ENCODE results near the gene ESPN. TPM values are rescaled to one million over a fixed set of nuclear protein-coding genes. Genes with fewer than 3 reads are reported as not detected.

The ESPN gene
- polyA plus RNA-seq, 1 of the 3 experiments (the other 2 are of a cell fraction) = 0.33 TPM

DNA sequence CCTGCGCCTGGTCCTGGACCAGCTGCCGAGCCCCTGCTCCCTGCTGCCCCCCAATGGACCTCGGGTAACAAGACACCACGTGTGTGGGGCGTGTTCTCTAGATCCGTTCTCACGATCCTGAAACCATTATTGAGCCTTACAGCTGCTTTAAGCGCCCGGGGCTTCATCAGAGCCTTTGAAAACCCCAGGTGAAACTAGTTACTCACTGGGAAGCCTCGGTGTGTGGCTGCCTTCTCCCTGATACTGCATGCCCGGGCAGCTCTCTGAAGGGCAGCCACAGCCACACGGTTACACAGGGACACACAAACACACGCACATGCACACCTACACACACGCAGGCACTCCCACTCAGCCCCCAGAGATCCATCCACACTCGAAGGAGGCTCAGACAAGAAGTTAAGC is 10.1 kb upstream of the ESPN start (continued):
- TF ChIP-seq TAF1 (IDR thresholded peaks at IDR 0.05; ENCODE audit: borderline replicate concordance, low read depth, low read length) = no peak
- no peak for TF ChIP-seq CHD2 (IDR thresholded peaks at IDR 0.05; ENCODE audit: low read length, partially characterized antibody)
- TF ChIP-seq FOXJ3 (CRISPR knock-in tag; IDR thresholded peaks at IDR 0.05) = no peak
- TF ChIP-seq GABPA (IDR thresholded peaks at IDR 0.05; ENCODE audit: low read depth) = no peak
- no peak for TF ChIP-seq TEAD4 (IDR thresholded peaks at IDR 0.05; ENCODE audit: borderline replicate concordance, insufficient read depth)
- no peak for TF ChIP-seq YY1 (IDR thresholded peaks at IDR 0.05; ENCODE audit: low read depth)
- no peak for TF ChIP-seq NRF1 (IDR thresholded peaks at IDR 0.05; ENCODE audit: low read depth, low read length)
- TF ChIP-seq RCOR1 (IDR thresholded peaks at IDR 0.05; ENCODE audit: low read length) = no peak
- peak; percentile 46; the same call in 1 of the 2 replicates for TF ChIP-seq SMC3 (IDR thresholded peaks at IDR 0.05; ENCODE audit: low read depth, low read length)
- TF ChIP-seq, protein P1, sequence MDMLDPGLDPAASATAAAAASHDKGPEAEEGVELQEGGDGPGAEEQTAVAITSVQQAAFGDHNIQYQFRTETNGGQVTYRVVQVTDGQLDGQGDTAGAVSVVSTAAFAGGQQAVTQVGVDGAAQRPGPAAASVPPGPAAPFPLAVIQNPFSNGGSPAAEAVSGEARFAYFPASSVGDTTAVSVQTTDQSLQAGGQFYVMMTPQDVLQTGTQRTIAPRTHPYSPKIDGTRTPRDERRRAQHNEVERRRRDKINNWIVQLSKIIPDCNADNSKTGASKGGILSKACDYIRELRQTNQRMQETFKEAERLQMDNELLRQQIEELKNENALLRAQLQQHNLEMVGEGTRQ (IDR thresholded peaks at IDR 0.05; ENCODE audit: borderline replicate concordance, low read depth, low read length) = no peak
- TF ChIP-seq RFX5 (IDR thresholded peaks at IDR 0.05; ENCODE audit: low read length) = no peak
- no peak for TF ChIP-seq NFIC (IDR thresholded peaks at IDR 0.05; ENCODE audit: borderline replicate concordance)
- TF ChIP-seq, protein P2, sequence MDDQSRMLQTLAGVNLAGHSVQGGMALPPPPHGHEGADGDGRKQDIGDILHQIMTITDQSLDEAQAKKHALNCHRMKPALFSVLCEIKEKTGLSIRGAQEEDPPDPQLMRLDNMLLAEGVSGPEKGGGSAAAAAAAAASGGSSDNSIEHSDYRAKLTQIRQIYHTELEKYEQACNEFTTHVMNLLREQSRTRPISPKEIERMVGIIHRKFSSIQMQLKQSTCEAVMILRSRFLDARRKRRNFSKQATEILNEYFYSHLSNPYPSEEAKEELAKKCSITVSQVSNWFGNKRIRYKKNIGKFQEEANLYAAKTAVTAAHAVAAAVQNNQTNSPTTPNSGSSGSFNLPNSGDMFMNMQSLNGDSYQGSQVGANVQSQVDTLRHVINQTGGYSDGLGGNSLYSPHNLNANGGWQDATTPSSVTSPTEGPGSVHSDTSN (IDR thresholded peaks at IDR 0.05) = no peak
- TF ChIP-seq MEF2A (IDR thresholded peaks at IDR 0.05; ENCODE audit: borderline replicate concordance, low read depth) = no peak
- no peak for TF ChIP-seq EZH2phosphoT487 (IDR thresholded peaks at IDR 0.05; ENCODE audit: borderline replicate concordance, low read depth)
- TF ChIP-seq, protein P3, sequence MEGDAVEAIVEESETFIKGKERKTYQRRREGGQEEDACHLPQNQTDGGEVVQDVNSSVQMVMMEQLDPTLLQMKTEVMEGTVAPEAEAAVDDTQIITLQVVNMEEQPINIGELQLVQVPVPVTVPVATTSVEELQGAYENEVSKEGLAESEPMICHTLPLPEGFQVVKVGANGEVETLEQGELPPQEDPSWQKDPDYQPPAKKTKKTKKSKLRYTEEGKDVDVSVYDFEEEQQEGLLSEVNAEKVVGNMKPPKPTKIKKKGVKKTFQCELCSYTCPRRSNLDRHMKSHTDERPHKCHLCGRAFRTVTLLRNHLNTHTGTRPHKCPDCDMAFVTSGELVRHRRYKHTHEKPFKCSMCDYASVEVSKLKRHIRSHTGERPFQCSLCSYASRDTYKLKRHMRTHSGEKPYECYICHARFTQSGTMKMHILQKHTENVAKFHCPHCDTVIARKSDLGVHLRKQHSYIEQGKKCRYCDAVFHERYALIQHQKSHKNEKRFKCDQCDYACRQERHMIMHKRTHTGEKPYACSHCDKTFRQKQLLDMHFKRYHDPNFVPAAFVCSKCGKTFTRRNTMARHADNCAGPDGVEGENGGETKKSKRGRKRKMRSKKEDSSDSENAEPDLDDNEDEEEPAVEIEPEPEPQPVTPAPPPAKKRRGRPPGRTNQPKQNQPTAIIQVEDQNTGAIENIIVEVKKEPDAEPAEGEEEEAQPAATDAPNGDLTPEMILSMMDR (IDR thresholded peaks at IDR 0.05) = peak; percentile 59
- peak; percentile 50 for TF ChIP-seq RAD21 (IDR thresholded peaks at IDR 0.05; ENCODE audit: low read length)
- no peak for TF ChIP-seq FOSL2 (IDR thresholded peaks at IDR 0.05; ENCODE audit: borderline replicate concordance, low read depth)
- TF ChIP-seq, protein P4, sequence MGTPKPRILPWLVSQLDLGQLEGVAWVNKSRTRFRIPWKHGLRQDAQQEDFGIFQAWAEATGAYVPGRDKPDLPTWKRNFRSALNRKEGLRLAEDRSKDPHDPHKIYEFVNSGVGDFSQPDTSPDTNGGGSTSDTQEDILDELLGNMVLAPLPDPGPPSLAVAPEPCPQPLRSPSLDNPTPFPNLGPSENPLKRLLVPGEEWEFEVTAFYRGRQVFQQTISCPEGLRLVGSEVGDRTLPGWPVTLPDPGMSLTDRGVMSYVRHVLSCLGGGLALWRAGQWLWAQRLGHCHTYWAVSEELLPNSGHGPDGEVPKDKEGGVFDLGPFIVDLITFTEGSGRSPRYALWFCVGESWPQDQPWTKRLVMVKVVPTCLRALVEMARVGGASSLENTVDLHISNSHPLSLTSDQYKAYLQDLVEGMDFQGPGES (IDR thresholded peaks at IDR 0.05; ENCODE audit: low read depth, low read length) = no peak
- TF ChIP-seq TCF12 (IDR thresholded peaks at IDR 0.05) = no peak
- no peak for TF ChIP-seq ELF1 (IDR thresholded peaks at IDR 0.05)
- no peak for TF ChIP-seq POLR2AphosphoS5 (IDR thresholded peaks at IDR 0.05; ENCODE audit: low read depth, low read length)

All from SK-N-SH (cell line).